ENCODE results near the gene ALG3. TPM values are rescaled to one million over a fixed set of nuclear protein-coding genes. Genes with fewer than 3 reads are reported as not detected.

ALG3 gene
- total RNA-seq, 4 donors from 2014 or later = 49.2 to 87.3 (median 66.8) TPM

DNA sequence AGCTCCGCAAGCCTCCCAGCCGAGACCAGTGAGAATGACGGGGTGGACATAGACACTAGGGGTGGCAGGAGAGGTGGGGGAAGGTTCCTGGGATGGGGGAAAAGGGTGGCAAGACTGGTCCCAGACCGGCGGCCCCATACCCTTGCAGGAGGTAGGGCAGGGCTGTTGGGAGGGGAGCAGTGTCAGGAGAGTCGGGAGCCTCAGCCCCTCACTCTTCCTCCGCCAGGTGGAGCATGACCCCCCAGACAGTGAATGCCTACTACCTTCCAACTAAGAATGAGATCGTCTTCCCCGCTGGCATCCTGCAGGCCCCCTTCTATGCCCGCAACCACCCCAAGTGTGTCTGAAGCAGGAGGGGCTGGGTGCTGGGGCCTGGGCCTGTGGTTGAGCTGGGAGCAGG is 41.6 kb upstream of the ALG3 start:
- Histone ChIP-seq H3K36me3 (no peaks in the 10 kb centered on the region), H3K9me3 (no peaks in the 10 kb centered on the region), H3K27me3 (no peaks in the 10 kb centered on the region), H3K27ac (no peak overlapping the region), H3K4me3 (replicated peaks in 1 of 3) (no peak overlapping the region), H3K4me1 (no peaks in the 10 kb centered on the region)
- peak in 1 of 2 donors; percentile 15 for DNase-seq
- WGBS, 2 donors = 58 to 66% methylated on average over 9 to 10 of the region's 10 CpGs
- TF ChIP-seq, protein P1, sequence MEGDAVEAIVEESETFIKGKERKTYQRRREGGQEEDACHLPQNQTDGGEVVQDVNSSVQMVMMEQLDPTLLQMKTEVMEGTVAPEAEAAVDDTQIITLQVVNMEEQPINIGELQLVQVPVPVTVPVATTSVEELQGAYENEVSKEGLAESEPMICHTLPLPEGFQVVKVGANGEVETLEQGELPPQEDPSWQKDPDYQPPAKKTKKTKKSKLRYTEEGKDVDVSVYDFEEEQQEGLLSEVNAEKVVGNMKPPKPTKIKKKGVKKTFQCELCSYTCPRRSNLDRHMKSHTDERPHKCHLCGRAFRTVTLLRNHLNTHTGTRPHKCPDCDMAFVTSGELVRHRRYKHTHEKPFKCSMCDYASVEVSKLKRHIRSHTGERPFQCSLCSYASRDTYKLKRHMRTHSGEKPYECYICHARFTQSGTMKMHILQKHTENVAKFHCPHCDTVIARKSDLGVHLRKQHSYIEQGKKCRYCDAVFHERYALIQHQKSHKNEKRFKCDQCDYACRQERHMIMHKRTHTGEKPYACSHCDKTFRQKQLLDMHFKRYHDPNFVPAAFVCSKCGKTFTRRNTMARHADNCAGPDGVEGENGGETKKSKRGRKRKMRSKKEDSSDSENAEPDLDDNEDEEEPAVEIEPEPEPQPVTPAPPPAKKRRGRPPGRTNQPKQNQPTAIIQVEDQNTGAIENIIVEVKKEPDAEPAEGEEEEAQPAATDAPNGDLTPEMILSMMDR (IDR thresholded peaks at IDR 0.05) = no peak
- no peak for TF ChIP-seq POLR2A (IDR thresholded peaks at IDR 0.05)
- intact Hi-C loops (cut with DNase I) = loop anchor here (5.0 kb wide), 1 partner anchor 393 kb away; no protein-coding TSS in a partner anchor

DNA sequence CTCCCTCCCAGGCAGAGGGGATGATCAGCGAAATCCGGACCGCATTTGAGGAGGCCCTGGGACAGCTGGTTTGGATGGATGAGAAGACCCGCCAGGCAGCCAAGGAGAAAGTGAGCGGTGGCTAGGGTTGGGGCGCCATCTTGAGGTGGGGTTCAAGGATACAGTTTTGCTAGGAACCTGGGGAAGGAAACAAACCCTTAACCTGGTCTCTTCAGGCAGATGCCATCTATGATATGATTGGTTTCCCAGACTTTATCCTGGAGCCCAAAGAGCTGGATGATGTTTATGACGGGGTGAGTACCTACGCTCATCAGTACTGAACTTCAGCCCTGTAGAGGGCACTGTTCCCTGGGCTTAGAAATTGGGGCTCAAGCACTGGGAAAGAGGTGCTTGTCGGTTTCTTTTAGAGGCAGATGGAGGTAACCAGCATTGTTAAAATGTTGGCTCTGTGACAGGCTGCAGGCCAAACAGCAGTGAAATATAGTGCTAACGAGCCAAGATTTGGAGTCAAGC is 40.7 kb upstream of the ALG3 start:
- Histone ChIP-seq H3K9me3 (no peaks in the 10 kb centered on the region), H3K36me3 (no peaks in the 10 kb centered on the region), H3K4me1 (no peaks in the 10 kb centered on the region), H3K27ac (no peak overlapping the region), H3K27me3 (no peaks in the 10 kb centered on the region), H3K4me3 (replicated peaks in 1 of 3) (no peak overlapping the region)
- WGBS, 2 donors = 7 to 12% methylated on average over 10 of the region's 10 CpGs
- TF ChIP-seq POLR2A (IDR thresholded peaks at IDR 0.05) = no peak
- TF ChIP-seq, protein P1 (IDR thresholded peaks at IDR 0.05) = peak in 4 of 6 experiments; percentile 41 to 67 (median 54)
- intact Hi-C loops (cut with DNase I) = loop anchor here (10.0 kb wide), 1 partner anchor 55 kb away; no protein-coding TSS in a partner anchor
- peak; percentile 44 to 49 for DNase-seq

DNA sequence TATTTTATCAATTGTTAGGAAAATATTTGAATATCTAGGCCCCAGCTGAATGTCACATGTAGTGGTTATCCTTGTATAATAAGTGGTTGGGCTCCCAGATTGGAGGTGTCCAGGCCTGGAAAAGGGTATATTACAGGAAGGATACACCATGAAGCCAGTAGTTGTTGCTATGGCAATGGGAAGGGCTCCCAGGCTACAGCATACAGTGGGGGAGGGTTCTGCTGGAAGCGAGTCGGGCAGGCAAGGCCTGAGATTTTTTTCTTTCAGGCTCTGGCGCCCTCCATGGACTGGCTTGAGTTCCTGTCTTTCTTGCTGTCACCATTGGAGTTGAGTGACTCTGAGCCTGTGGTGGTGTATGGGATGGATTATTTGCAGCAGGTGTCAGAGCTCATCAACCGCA is 35.9 kb upstream of the ALG3 start:
- Histone ChIP-seq H3K27ac (no peak overlapping the region), H3K27me3 (no peaks in the 10 kb centered on the region), H3K36me3 (no peaks in the 10 kb centered on the region), H3K4me1 (no peaks in the 10 kb centered on the region), H3K9me3 (no peaks in the 10 kb centered on the region), H3K4me3 (replicated peaks in 1 of 3) (no peak overlapping the region)
- intact Hi-C loops (cut with DNase I) = loop anchor here (10.0 kb wide), 1 partner anchor 50 kb away; no protein-coding TSS in a partner anchor
- peak; percentile 53 to 57 for DNase-seq
- no peak for TF ChIP-seq POLR2A (IDR thresholded peaks at IDR 0.05)
- TF ChIP-seq, protein P1 (IDR thresholded peaks at IDR 0.05) = peak in 3 of 6 experiments; percentile 34 to 37 (median 35)
- WGBS, 2 donors = 14 to 16% methylated on average over 4 of the region's 4 CpGs

DNA sequence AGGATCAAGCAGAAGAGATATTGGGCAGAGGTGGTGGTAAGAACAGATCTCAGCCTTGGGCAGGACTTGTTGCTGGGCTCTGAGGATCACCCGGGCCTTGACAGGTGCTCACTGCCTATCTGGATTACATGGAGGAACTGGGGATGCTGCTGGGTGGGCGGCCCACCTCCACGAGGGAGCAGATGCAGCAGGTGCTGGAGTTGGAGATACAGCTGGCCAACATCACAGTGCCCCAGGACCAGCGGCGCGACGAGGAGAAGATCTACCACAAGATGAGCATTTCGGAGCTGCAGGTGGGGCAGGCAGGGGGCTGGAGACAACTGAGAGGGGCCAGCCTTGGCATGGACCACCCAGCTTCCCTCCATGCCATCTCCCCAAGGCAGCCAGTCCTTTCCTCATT is 34.9 kb upstream of the ALG3 start:
- no peaks in the 10 kb centered on the region for H3K27me3 ChIP-seq
- no peaks in the 10 kb centered on the region for H3K4me1 ChIP-seq
- DNase-seq = no peak
- 91 to 95% methylated on average over 8 of the region's 8 CpGs for WGBS, 2 donors
- TF ChIP-seq POLR2A (IDR thresholded peaks at IDR 0.05) = no peak
- TF ChIP-seq, protein P1 (IDR thresholded peaks at IDR 0.05) = no peak
- intact Hi-C loops (cut with DNase I) = loop anchor here (10.0 kb wide), 1 partner anchor 49 kb away; no protein-coding TSS in a partner anchor
- H3K4me3 ChIP-seq (replicated peaks in 1 of 3) = no peak overlapping the region
- H3K36me3 ChIP-seq = no peaks in the 10 kb centered on the region
- no peak overlapping the region for H3K27ac ChIP-seq
- H3K9me3 ChIP-seq = no peaks in the 10 kb centered on the region

DNA sequence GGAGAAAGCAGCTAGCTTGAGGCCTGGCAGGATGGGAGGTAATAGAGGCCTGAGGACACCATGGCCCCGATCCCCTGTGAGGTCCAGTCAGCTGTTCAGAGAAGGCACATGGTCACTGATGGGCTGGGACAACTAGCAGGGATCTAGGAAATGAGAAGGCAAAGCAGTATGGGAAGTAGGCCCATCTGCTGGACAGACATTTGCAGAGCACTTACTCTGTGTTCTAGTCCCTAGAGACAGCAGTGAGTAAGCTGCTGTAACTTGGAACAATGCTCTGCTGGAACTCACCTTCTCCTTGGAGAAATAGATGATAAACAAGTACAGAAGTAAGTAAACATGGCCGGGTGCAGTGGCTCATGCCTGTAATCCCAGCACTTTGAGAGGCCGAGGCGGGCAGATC is 34.2 kb upstream of the ALG3 start:
- intact Hi-C loops (cut with DNase I) = loop anchor here (10.0 kb wide), 1 partner anchor 48 kb away; no protein-coding TSS in a partner anchor

More for the DNA sequence above, 34.2 kb upstream of the ALG3 start:
- H3K27ac ChIP-seq = no peak overlapping the region
- no peaks in the 10 kb centered on the region for H3K4me1 ChIP-seq
- no peaks in the 10 kb centered on the region for H3K36me3 ChIP-seq
- DNase-seq = no peak
- TF ChIP-seq, protein P1 (IDR thresholded peaks at IDR 0.05) = no peak
- TF ChIP-seq POLR2A (IDR thresholded peaks at IDR 0.05) = no peak
- no peaks in the 10 kb centered on the region for H3K9me3 ChIP-seq
- no peak overlapping the region for H3K4me3 ChIP-seq (replicated peaks in 1 of 3)
- 90 to 92% methylated on average over 4 of the region's 4 CpGs for WGBS, 2 donors
- H3K27me3 ChIP-seq = no peaks in the 10 kb centered on the region

Data from thyroid gland (tissue), 4 donors.